MM.1S (cell line): Measurements from ENCODE around the gene INTS4.
"Not testable (repeated sequence)": the region's sequence is repeated elsewhere in the genome, so short reads cannot be mapped to it uniquely, and the experiment has no call there.

ENCODE experiments used
- EZH2 ChIP-seq: fragments of 300-600 bp; sonication (generic); optimal IDR thresholded peaks from 2 replicates; pipeline ENCODE3; 2017; ENCODE audit warnings: low read depth, mild to moderate bottlenecking, antibody characterized with exemption, low read length, mixed read lengths
- EZH2phosphoT487 ChIP-seq: fragments of 300-600 bp; sonication (generic); IDR thresholded peaks from 2 replicates; pipeline ENCODE4 v1.6.1; 2018; ENCODE audit warnings: antibody characterized with exemption, low read length
- TF ChIP-seq, protein P1 (sequence below): fragments of 300-600 bp; sonication (generic); IDR thresholded peaks from 2 replicates; pipeline ENCODE4 v1.5.1; 2016; ENCODE audit warnings: antibody characterized with exemption, low read length, mixed read lengths

DNA sequence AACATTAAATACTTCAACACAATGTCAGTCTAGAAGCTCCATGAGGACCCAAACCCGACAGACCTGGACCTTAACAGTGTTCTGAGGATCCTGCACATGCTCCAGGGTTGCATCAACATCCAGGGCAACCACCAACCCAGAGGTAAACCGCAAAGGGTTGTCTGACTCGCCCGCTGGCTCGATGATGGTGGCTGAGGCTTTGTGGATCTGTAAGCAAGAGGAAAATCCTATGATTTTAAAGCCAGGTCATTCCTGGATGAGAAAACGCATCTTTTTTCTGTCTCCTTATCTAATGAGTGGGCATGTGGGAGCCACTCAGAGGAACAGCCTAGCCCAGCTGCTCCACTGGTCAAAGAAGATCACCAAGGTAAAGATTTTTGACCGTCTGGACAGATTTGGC is 103.2 kb downstream of the INTS4 start:
- TF ChIP-seq, protein P1, sequence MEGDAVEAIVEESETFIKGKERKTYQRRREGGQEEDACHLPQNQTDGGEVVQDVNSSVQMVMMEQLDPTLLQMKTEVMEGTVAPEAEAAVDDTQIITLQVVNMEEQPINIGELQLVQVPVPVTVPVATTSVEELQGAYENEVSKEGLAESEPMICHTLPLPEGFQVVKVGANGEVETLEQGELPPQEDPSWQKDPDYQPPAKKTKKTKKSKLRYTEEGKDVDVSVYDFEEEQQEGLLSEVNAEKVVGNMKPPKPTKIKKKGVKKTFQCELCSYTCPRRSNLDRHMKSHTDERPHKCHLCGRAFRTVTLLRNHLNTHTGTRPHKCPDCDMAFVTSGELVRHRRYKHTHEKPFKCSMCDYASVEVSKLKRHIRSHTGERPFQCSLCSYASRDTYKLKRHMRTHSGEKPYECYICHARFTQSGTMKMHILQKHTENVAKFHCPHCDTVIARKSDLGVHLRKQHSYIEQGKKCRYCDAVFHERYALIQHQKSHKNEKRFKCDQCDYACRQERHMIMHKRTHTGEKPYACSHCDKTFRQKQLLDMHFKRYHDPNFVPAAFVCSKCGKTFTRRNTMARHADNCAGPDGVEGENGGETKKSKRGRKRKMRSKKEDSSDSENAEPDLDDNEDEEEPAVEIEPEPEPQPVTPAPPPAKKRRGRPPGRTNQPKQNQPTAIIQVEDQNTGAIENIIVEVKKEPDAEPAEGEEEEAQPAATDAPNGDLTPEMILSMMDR: not testable (repeated sequence)
- not testable (repeated sequence) for TF ChIP-seq EZH2, EZH2phosphoT487
